ENCODE results near the gene BMAL1.

DNA sequence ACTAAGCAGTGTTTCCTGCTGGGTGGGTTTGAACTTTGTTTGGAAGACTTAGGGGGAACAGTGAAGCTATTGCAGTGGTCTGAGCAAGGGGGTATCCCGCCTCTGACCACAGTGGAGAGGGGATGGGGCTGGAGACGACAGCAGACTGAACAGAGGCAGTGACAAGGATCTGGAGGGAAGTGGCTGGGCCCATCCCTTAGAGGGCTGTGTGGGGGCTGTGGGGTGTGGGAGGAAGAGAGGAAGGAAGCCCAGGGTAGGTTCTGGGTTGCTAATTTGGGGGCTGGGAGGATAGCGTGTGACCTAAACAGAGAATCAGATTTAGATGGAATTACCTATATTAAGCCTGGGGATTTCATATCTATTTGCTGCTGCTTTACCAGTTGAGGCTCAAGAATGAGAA, 70.7 kb downstream of the BMAL1 start:
- TF ChIP-seq, protein P1, sequence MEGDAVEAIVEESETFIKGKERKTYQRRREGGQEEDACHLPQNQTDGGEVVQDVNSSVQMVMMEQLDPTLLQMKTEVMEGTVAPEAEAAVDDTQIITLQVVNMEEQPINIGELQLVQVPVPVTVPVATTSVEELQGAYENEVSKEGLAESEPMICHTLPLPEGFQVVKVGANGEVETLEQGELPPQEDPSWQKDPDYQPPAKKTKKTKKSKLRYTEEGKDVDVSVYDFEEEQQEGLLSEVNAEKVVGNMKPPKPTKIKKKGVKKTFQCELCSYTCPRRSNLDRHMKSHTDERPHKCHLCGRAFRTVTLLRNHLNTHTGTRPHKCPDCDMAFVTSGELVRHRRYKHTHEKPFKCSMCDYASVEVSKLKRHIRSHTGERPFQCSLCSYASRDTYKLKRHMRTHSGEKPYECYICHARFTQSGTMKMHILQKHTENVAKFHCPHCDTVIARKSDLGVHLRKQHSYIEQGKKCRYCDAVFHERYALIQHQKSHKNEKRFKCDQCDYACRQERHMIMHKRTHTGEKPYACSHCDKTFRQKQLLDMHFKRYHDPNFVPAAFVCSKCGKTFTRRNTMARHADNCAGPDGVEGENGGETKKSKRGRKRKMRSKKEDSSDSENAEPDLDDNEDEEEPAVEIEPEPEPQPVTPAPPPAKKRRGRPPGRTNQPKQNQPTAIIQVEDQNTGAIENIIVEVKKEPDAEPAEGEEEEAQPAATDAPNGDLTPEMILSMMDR (IDR thresholded peaks at IDR 0.05 in 4 of 5, conservative IDR thresholded peaks at IDR 0.05 in 1 of 5) = no peak
- no peak for TF ChIP-seq POLR2A (IDR thresholded peaks at IDR 0.05)

All from gastrocnemius medialis (tissue), 4 donors.